ENCODE data around the gene GC. TPM values are rescaled to one million over a fixed set of nuclear protein-coding genes. Genes with fewer than 3 reads are reported as not detected.

Gene GC
- total RNA-seq, 1 donor from 2014 or later: not detected

Other genes with a start within 250 kb of the GC start
- 2.7 and 34.0 TPM in 2 replicates for gene NPFFR2, start 247.9 kb upstream of the GC start, total RNA-seq

All from renal cortical epithelial cell (primary cell).